K562 (cell line): Measurements from ENCODE around the gene CMTM1. TPM values are rescaled to one million over a fixed set of nuclear protein-coding genes. Genes with fewer than 3 reads are reported as not detected.
A peak's percentile ranks its signal among the peaks of the same experiment; 100 is the strongest.

ENCODE experiments used
- CEBPB ChIP-seq: fragments of 450-650 bp; IDR thresholded peaks from 2 replicates; pipeline ENCODE4 v1.6.1; 2016; ENCODE audit warnings: missing genetic modification characterization, missing compliant biosample characterization
- COPS2 ChIP-seq: fragments of 450-650 bp; conservative IDR thresholded peaks from 2 replicates; pipeline ENCODE4 v1.6.1; 2016; ENCODE audit warnings: mild to moderate bottlenecking, moderate library complexity
- CREM ChIP-seq: IDR thresholded peaks from 2 replicates; pipeline ENCODE4 v1.6.1; 2014; ENCODE audit warnings: antibody characterized with exemption, low read depth
- DDX20 ChIP-seq: fragments of 450-650 bp; IDR thresholded peaks from 2 replicates; pipeline ENCODE4 v1.6.1; 2016; ENCODE audit warnings: missing genetic modification characterization, low read depth, mild to moderate bottlenecking, missing compliant biosample characterization, moderate library complexity
- DMBX1 ChIP-seq: fragments of 250-450 bp; sonication (Bioruptor Pico); IDR thresholded peaks from 2 replicates; pipeline ENCODE4 v1.8.0; 2022; ENCODE audit warnings: inconsistent platforms, mild to moderate bottlenecking, moderate library complexity, borderline replicate concordance
- HDAC1 ChIP-seq, 2 experiments: fragments of 450-650 bp; IDR thresholded peaks; 2 replicates each; pipeline ENCODE4 v1.6.1; 2016 to 2017; ENCODE audit warnings: inconsistent platforms in 1 of 2, mild to moderate bottlenecking in 1 of 2, moderate library complexity in 1 of 2
- HDAC6 ChIP-seq: IDR thresholded peaks from 2 replicates; pipeline ENCODE4 v1.6.1; 2012; ENCODE audit warnings: low read depth, mild to moderate bottlenecking, control low read depth, inconsistent platforms, low read length, moderate library complexity
- MED1 ChIP-seq: sonication (generic); formaldehyde crosslinking; IDR thresholded peaks from 2 replicates; pipeline ENCODE4 v1.8.1; 2023; ENCODE audit warnings: missing genetic modification reagents, borderline replicate concordance
- MYNN ChIP-seq, 2 experiments: sonication (generic); formaldehyde crosslinking in 1 of 2; IDR thresholded peaks; 2 replicates each; pipeline versions ENCODE4 v1.5.0 to v1.6.1; 2016 to 2020; ENCODE audit warnings: antibody characterized with exemption in 1 of 2, missing genetic modification reagents in 1 of 2
- NFATC3 ChIP-seq: fragments of 450-650 bp; IDR thresholded peaks from 2 replicates; pipeline ENCODE4 v1.6.1; 2017; ENCODE audit warnings: mild to moderate bottlenecking
- SETDB1 ChIP-seq: IDR thresholded peaks from one replicate; pipeline ENCODE4 v1.6.1; 2012; ENCODE audit warnings: low read length, control low read depth, inconsistent platforms
- TCF3 ChIP-seq: sonication (generic); formaldehyde crosslinking; IDR thresholded peaks from 2 replicates; pipeline ENCODE4 v1.4.0; 2020; ENCODE audit warnings: mild to moderate bottlenecking, missing genetic modification reagents
- TCF7L2 ChIP-seq: fragments of 150-350 bp; IDR thresholded peaks from 2 replicates; pipeline ENCODE4 v1.6.1; 2016; ENCODE audit warnings: low read depth, mild to moderate bottlenecking, low read length, moderate library complexity
- THRAP3 ChIP-seq: fragments of 450-650 bp; IDR thresholded peaks from 2 replicates; pipeline ENCODE4 v1.6.1; 2016; ENCODE audit warnings: mild to moderate bottlenecking, inconsistent platforms, borderline replicate concordance
- ZNF316 ChIP-seq: fragments of 450-650 bp; IDR thresholded peaks from 2 replicates; pipeline ENCODE4 v1.6.1; 2016
- ZNF785 ChIP-seq: fragments of 250-450 bp; sonication (Bioruptor Pico); IDR thresholded peaks from 2 replicates; pipeline ENCODE4 v1.4.0; 2020; ENCODE audit warnings: mild to moderate bottlenecking
- polyA plus RNA-seq, 8 experiments: library from polyadenylated mRNA; depleted of rRNA in 4 of 8; stranded (reverse) in 5 of 8; unstranded in 3 of 8; fragments of >200 nt; fragmentation: Nextera tagmentation in 2 of 8; fragmentation: Illumina TruSeq in 1 of 8; extraction: Ambion mirVana in 2 of 8; extraction: Trizol in 1 of 8; gene quantifications; 2 replicates each; pipeline versions ENCODE4 v1.2.1 to v1.2.3, GENCODE V29; 2011 to 2014; ENCODE audit warnings: inconsistent platforms in 1 of 8, missing spikeins in 1 of 8
- total RNA-seq, 7 experiments: library from RNA; depleted of rRNA in 6 of 7; stranded (reverse); fragments of >200 nt in 6 of 7; fragmentation: Illumina TruSeq in 2 of 7; extraction: Trizol in 2 of 7; gene quantifications; 2 replicates each; pipeline versions ENCODE4 v1.2.1 to v1.2.3, GENCODE V29; 2011 to 2021; ENCODE audit warnings: low replicate concordance in 1 of 7
- TF ChIP-seq, protein P1 (sequence below), 2 experiments: fragments of 450-650 bp; IDR thresholded peaks; 2 replicates each; pipeline ENCODE4 v1.6.1; 2016; ENCODE audit warnings: mild to moderate bottlenecking in 2 of 2, borderline replicate concordance in 1 of 2, low read depth in 1 of 2, moderate library complexity in 1 of 2
- TF ChIP-seq, protein P2 (sequence below): fragments of 450-650 bp; IDR thresholded peaks from 2 replicates; pipeline ENCODE4 v1.6.1; 2016; ENCODE audit warnings: mild to moderate bottlenecking

The CMTM1 gene
- total and polyA plus RNA-seq, 9 of the 15 experiments (the other 6 are each of a cell fraction or from before 2014, with no cell fraction given), result 0.25 to 2.6 (median 1.1) TPM; not detected in 2

- TF ChIP-seq, protein P1, sequence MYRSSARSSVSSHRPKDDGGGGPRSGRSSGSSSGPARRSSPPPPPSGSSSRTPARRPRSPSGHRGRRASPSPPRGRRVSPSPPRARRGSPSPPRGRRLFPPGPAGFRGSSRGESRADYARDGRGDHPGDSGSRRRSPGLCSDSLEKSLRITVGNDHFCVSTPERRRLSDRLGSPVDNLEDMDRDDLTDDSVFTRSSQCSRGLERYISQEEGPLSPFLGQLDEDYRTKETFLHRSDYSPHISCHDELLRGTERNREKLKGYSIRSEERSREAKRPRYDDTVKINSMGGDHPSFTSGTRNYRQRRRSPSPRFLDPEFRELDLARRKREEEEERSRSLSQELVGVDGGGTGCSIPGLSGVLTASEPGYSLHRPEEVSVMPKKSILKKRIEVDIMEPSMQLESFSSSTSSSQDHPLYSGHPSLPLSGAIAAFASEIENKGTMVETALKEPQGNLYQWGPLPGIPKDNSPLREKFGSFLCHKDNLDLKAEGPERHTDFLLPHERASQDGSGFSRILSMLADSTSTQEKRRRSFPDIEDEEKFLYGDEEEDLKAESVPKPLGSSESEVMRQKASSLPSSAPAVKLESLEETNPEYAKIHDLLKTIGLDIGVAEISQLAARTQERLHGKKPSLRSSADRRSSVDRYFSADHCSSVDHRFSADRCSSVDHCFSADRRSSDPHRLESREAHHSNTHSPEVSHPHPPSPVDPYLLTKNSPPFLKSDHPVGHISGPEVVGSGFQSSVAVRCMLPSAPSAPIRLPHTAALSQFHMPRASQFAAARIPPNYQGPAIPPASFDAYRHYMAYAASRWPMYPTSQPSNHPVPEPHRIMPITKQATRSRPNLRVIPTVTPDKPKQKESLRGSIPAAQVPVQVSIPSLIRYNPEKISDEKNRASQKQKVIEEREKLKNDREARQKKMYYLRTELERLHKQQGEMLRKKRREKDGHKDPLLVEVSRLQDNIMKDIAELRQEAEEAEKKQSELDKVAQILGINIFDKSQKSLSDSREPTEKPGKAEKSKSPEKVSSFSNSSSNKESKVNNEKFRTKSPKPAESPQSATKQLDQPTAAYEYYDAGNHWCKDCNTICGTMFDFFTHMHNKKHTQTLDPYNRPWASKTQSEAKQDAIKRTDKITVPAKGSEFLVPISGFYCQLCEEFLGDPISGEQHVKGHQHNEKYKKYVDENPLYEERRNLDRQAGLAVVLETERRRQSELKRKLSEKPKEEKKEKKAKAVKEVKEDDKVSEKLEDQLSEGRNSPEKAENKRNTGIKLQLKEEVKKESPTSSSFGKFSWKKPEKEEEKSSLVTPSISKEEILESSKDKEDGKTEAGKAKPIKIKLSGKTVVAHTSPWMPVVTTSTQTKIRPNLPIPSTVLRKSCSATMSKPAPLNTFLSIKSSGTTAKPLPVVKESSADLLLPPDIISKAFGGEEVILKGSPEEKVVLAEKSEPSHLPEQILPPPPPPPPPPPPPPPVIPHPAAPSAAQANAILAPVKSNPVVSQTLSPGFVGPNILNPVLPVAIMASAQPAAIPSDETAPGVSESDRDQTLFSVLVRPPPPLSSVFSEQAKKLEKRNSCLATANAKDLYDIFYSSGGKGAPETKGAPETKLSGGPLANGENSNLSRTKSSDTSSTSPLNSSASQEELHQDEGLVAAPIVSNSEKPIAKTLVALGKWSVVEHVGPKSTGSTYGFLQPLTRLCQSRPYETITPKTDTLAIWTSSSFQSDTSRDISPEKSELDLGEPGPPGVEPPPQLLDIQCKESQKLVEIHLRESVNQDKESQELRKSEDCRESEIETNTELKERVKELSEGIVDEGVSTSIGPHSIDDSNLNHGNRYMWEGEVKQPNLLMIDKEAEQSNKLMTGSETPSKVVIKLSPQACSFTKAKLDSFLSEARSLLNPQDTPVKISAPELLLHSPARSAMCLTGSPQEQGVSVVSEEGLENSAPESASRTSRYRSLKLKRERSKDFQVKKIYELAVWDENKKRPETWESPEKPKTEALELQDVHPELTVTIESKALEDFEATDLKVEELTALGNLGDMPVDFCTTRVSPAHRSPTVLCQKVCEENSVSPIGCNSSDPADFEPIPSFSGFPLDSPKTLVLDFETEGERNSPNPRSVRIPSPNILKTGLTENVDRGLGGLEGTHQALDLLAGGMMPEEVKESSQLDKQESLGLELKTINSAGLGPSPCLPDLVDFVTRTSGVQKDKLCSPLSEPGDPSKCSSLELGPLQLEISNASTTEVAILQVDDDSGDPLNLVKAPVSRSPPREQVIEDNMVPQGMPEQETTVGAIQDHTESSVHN (IDR thresholded peaks at IDR 0.05; ENCODE audit: borderline replicate concordance in 1 of 2, low read depth in 1 of 2), result peak in 1 of 2 experiments; percentile 38; a peak in 1 of 4 replicates
- no peak for TF ChIP-seq THRAP3
- TF ChIP-seq CEBPB (tag), result peak; percentile 40
- peak; percentile 37 for TF ChIP-seq TCF3 (CRISPR knock-in tag)
- TF ChIP-seq SETDB1, result no peak
- no peak for TF ChIP-seq ZNF785
- TF ChIP-seq HDAC1 (IDR thresholded peaks at IDR 0.05), result peak in 1 of 2 experiments; percentile 40; a peak in 1 of 4 replicates
- TF ChIP-seq ZNF316, result no peak
- no peak for TF ChIP-seq NFATC3
- TF ChIP-seq, protein P2, sequence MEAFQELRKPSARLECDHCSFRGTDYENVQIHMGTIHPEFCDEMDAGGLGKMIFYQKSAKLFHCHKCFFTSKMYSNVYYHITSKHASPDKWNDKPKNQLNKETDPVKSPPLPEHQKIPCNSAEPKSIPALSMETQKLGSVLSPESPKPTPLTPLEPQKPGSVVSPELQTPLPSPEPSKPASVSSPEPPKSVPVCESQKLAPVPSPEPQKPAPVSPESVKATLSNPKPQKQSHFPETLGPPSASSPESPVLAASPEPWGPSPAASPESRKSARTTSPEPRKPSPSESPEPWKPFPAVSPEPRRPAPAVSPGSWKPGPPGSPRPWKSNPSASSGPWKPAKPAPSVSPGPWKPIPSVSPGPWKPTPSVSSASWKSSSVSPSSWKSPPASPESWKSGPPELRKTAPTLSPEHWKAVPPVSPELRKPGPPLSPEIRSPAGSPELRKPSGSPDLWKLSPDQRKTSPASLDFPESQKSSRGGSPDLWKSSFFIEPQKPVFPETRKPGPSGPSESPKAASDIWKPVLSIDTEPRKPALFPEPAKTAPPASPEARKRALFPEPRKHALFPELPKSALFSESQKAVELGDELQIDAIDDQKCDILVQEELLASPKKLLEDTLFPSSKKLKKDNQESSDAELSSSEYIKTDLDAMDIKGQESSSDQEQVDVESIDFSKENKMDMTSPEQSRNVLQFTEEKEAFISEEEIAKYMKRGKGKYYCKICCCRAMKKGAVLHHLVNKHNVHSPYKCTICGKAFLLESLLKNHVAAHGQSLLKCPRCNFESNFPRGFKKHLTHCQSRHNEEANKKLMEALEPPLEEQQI, result no peak
- peak; percentile 38; the same call in 1 of the 2 replicates for TF ChIP-seq DMBX1 (CRISPR knock-in tag)
- TF ChIP-seq CREM, result peak; percentile 68
- no peak for TF ChIP-seq COPS2
- TF ChIP-seq MED1 (CRISPR knock-in tag), result no peak
- peak; percentile 10; the same call in 1 of the 2 replicates for TF ChIP-seq DDX20 (tag)
- TF ChIP-seq MYNN (IDR thresholded peaks at IDR 0.05), result no peak
- no peak for TF ChIP-seq MYNN (CRISPR knock-in tag; IDR thresholded peaks at IDR 0.05)
- TF ChIP-seq TCF7L2, result no peak
- TF ChIP-seq HDAC6, result no peak
Observed at GRCh38 chr16:66619534-66620428, 53.5 kb downstream of the CMTM1 start (continued).
